ENCODE data around the gene AMPD2.
"Not testable (repeated sequence)": the region's sequence is repeated elsewhere in the genome, so short reads cannot be mapped to it uniquely, and the experiment has no call there.

AMPD2 gene

DNA sequence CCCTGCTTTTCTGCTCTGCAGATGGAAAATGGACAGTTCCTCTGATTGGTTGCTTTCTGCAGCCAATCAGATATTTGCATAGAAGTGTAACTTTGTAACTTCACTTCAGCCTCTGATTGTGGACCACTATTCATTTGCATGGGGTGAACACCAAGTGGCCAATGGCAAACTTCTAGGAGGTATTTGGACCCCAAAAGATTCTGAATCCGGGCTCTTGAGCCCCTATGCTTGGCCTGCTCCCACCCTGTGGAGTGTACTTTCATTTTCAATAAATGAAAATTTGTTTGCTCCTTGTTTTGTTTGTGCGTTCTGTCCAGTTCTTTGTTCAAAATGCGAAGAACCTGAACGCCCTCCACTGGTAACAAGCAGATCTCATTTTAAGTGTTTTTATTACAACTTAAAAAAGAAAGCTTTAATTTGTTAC lies 29.9 kb downstream of the AMPD2 start:
- DNase-seq (ENCODE audit: low read depth in 3 of 3) = no peak

GRCh38 chr1:109650609-109651008 lies 31.0 kb downstream of the AMPD2 start:
- DNase-seq (ENCODE audit: low read depth in 3 of 3) = no peak

DNA sequence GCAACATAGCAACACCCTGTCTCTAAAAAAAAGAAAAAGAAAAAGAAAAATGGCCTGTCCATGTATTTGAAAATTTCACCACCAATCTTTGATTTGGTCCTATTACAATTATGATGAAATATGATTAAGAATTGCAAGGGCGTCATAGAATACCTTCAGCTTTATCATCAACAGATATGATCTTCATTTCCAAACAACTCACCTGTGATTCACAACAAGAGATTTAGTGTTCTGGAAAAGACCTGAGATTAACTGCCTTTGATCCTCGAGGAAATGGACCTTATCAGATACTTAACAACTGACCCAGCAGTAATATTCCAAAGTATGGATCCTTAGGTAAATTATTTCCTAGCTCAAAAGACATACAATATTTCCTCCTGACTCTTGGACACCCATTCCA lies 32.8 kb downstream of the AMPD2 start:
- DNase-seq (ENCODE audit: low read depth in 3 of 3) = no peak

DNA sequence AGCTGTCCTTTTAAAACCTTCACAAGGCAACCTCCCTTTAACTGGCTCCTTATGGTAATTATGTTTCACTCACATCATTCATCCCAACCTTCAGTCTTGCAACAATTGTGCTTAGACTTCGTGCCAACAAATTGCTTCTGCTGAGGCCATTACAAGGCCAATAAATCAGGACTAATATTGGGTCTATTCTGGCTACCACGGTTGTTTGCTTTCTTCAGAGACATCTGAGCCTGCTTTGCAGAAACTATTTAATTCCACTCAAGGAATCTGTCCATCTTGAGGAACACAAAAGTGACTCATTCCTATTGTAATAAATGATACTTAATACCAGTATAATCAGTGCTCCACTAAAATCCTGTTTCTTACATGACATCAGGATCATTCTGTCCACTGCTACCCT lies 33.7 kb downstream of the AMPD2 start:
- no peak for DNase-seq (ENCODE audit: low read depth in 3 of 3)

- DNase-seq (ENCODE audit: low read depth in 3 of 3) = no peak
Measured at GRCh38 chr1:109654519-109654918, 34.9 kb downstream of the AMPD2 start.

DNA sequence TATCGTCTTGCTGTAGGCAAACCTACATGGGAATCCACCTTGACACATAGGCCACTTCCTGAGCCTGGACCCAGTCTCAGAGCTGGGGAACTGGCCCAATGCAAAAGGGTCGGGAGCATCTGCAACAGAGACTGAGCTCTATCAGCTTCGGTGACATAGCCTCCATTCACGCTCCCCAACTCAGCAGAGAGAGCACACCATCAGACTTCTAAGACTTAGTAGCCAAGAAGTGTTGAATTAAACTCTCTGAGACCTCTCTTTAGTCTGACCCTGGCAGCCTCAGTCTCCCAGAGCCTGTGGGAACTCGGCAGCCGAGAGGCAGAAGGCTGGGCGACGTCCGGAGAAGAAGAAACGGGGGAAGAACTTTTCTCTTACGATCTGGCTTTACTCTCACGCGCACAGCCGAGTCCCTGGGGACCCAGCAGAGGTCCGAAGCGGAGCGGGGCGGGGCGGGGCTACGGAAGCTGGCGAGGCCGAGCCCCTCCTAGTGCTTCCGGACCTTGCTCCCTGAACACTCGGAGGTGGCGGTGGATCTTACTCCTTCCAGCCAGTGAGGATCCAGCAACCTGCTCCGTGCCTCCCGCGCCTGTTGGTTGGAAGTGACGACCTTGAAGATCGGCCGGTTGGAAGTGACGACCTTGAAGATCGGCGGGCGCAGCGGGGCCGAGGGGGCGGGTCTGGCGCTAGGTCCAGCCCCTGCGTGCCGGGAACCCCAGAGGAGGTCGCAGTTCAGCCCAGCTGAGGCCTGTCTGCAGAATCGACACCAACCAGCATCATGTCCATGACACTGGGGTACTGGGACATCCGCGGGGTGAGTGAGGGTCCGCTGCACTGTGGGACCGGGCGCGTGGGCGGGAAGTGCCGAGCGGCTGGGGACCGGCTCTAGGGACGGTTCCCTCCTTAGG lies 36.2 kb downstream of the AMPD2 start, which contains the start of gene GSTM4:
TSS of gene GSTM4 (plus strand) at position 485 of the 905 bp plus-strand sequence. CDS start at position 776, 291 bp downstream.
- DNase-seq (ENCODE audit: low read depth in 3 of 3) = peak; percentile 40 to 77 (median 40)

GRCh38 chr1:109657395-109657794 lies 37.8 kb downstream of the AMPD2 start:
- no peak for DNase-seq (ENCODE audit: low read depth in 3 of 3)

DNA sequence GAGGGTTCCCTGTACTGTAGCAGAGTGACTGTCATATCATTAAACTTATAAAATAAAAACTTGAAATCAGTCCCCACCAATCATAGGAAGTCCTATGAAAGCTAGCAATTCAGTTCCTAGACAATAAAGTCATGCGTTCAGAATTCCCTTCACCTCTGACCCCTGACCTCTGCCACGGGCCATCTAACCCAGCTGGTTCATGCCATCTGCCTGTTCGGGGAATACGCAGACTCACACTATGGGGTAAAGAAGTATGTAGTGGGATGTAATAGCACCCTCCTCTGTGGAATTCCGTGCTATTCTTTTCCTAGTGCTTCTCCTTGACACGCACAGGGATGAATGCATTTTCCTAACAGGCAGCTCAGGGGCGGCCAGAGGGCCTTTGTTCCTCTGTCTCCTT lies 38.3 kb downstream of the AMPD2 start:
- DNase-seq (ENCODE audit: low read depth in 3 of 3) = no peak

DNA sequence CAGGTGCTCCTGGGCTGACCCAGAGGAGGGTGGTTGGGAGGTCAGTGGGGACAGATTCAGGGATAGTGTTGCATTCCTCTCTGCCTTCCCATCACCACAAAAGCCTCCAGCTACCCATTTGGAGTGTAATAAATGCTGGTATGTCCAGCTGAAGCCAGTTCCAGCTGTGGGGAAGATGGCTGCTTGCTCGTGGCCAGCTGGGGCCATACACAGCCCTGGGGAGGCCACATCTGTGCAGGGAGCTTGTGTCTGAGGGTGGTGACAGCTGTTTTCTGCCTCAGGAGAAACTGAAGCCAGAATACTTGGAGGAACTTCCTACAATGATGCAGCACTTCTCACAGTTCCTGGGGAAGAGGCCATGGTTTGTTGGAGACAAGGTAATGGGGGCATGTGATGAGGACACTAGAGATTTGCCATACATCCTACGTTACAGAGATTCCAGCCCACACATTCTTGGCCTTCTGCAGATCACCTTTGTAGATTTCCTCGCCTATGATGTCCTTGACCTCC lies 39.0 kb downstream of the AMPD2 start:
- no peak for DNase-seq (ENCODE audit: low read depth in 3 of 3)

- no peak for DNase-seq (ENCODE audit: low read depth in 3 of 3)
Measured at GRCh38 chr1:109659145-109659544, 39.5 kb downstream of the AMPD2 start.

DNA sequence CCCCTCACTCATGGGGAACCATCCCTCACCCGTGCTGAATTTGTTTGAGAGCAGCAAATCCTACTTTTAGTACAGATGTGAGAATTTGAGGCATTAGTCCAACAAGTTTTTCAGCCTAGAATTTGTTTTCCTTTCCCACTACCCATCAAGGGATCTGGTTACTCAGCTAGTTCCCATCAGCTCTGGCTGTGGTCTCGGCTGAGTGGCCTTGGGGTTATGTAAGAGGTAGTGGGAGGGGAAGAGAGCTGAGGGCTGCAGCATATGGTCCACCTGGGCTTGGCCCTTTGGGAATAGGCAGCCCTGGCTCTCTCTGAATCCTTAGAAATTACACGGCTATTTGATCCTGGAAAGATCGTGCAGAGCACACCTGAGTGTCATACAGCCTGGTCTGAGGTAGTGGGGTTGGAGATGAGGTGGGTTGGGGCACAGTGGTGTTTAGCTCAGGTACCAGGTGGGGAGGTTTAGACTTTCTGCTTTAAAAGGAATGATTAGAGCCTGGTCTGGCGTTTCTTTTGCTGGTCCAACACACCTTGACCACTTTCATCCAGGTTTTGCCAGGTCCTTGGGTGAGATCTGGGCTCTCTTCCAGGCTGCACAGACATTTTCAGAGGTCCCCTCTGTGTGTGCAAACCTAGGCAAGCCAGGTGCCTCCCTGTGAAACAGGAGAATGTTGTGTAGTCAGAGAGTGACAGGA lies 40.5 kb downstream of the AMPD2 start:
- DNase-seq (ENCODE audit: low read depth in 3 of 3) = no peak

- not testable (repeated sequence) for DNase-seq (ENCODE audit: low read depth in 3 of 3)
Measured at GRCh38 chr1:109660691-109661026, 41.0 kb downstream of the AMPD2 start.

DNA sequence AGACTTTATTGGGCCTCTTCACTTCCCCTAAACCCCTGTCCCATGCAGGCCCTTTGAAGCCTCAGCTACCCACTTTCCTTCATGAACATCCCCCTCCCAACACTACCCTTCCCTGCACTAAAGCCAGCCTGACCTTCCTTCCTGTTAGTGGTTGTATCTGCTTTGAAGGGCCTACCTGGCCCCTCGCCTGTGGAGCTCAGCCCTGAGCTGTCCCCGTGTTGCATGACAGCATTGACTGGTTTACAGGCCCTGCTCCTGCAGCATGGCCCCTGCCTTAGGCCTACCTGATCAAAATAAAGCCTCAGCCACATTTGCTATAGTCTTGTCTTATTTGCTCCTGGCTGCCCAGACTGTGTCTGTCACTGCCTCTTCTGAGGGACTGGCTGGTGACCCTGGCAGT lies 41.8 kb downstream of the AMPD2 start:
- no peak for DNase-seq (ENCODE audit: low read depth in 3 of 3)

DNA sequence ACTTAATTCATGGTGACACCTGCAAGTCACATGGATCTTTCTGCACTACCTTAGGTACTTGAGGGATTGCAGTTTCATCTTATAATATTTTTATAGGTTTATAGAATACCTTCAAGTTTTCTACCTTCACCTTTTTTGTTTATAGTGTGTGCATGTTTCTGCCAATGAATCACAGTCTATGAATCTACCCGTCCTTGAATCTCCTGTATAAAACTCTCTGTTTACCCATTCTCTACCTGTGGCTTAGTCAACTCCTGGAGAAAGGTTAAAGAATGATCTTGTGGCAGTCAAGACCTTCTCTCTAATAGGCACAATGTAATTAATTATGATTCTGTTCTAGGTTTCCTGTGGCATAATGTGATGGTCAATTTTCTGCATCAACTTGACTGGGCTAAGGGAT lies 45.0 kb downstream of the AMPD2 start:
- DNase-seq (ENCODE audit: low read depth in 3 of 3) = no peak

DNA sequence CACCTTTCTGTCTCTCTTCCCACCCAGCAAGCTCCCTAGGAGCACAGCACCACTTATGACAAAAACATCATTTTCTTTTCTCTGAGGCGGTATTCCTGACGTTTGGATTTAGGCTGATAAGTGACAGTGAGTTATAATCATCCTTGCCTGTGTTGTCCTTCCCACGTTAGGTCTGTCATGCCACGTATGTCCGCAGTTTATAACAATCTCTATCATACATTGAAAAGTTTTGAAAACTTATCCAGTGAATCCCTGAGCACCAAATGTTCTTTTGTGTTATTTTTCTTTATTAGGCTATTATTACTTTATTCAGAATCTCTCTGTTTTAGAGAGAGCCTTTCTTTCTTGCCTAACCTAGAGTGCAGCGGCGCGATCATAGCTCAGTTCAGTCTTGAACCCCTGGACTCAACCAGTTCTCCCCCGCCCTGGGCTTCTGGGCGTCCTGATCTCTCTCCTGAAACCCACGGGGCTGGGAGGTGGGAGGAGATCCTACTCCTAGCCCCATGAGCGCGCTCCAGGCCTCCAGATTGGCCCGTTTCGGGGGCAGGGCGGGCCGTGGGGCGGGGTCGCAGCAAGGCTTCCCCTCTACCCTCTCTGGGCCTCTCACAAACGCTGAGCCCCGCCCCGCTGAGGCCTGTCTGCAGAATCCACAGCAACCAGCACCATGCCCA lies 48.0 kb downstream of the AMPD2 start, which contains the start of gene GSTM2:
TSS of gene GSTM2 (plus strand) at position 606 of the 671 bp plus-strand sequence. CDS start at position 665, 59 bp downstream.
- DNase-seq (ENCODE audit: low read depth in 3 of 3) = peak; percentile 67 to 87 (median 71)

- no peak for DNase-seq (ENCODE audit: low read depth in 3 of 3)
Measured at GRCh38 chr1:109668123-109668775, 48.6 kb downstream of the AMPD2 start.

GRCh38 chr1:109669246-109669948 lies 49.8 kb downstream of the AMPD2 start:
- DNase-seq (ENCODE audit: low read depth in 3 of 3) = no peak

DNA sequence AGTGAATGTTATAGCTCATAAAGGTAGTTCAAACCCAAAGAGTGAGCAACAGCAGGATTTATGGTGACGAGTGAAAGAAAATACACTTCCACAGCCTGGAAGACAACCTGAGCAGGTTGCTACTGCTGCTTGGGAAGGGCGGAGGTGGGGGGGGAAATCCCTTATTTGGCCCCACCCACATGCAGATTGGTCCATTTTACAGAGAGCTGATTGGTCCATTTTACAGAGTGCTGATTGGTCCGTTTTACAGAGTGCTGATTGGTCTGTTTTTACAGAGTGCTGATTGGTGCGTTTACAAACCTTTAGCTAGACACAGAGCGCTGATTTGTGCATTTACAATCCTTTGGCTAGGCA lies 50.3 kb downstream of the AMPD2 start:
- not testable (repeated sequence) for DNase-seq (ENCODE audit: low read depth in 3 of 3)

- DNase-seq (ENCODE audit: low read depth in 3 of 3) = no peak
Measured at GRCh38 chr1:109671067-109671466, 51.4 kb downstream of the AMPD2 start.

- not testable (repeated sequence) for DNase-seq (ENCODE audit: low read depth in 3 of 3)
Measured at GRCh38 chr1:109673861-109674260, 54.2 kb downstream of the AMPD2 start.
